SK-N-SH treated with all-trans-retinoic acid at 6 μM for 48 hours (cell line): Measurements from ENCODE around the gene WIPF1.

Experiments
- ATAC-seq: fragments of 200-7000 bp; cut with Tn5 transposase; 3 replicates; pipeline ENCODE4 v1.9.1; 2020; ENCODE audit warnings: mild to moderate bottlenecking, moderate library complexity
- ARNTL ChIP-seq: fragments of 450-650 bp; formaldehyde crosslinking; IDR thresholded peaks from 2 replicates; pipeline ENCODE4 v1.5.0; 2020; ENCODE audit warnings: low read depth, mild to moderate bottlenecking, moderate library complexity, borderline replicate concordance
- BACH2 ChIP-seq: fragments of 250-450 bp; sonication (Bioruptor Pico); IDR thresholded peaks from 2 replicates; pipeline ENCODE4 v1.9.0; 2021; ENCODE audit warnings: mild to moderate bottlenecking, borderline replicate concordance
- CSDC2 ChIP-seq: fragments of 250-450 bp; sonication (Bioruptor Pico); IDR thresholded peaks from 2 replicates; pipeline ENCODE4 v1.5.0; 2020; ENCODE audit warnings: mild to moderate bottlenecking, moderate library complexity
- ESRRG ChIP-seq: fragments of 250-450 bp; sonication (Bioruptor Pico); IDR thresholded peaks from 2 replicates; pipeline ENCODE4 v1.6.1; 2021; ENCODE audit warnings: mild to moderate bottlenecking
- GLIS3 ChIP-seq: fragments of 250-450 bp; sonication (Bioruptor Pico); IDR thresholded peaks from 2 replicates; pipeline ENCODE4 v1.5.0; 2020; ENCODE audit warnings: mild to moderate bottlenecking, moderate library complexity
- ISL1 ChIP-seq: fragments of 250-450 bp; sonication (Bioruptor Pico); IDR thresholded peaks from 2 replicates; pipeline ENCODE4 v2.1.2; 2022; ENCODE audit warnings: mild to moderate bottlenecking, moderate library complexity
- OSR1 ChIP-seq: fragments of 250-450 bp; sonication (Bioruptor Pico); IDR thresholded peaks from 2 replicates; pipeline ENCODE4 v1.8.0; 2022; ENCODE audit warnings: moderate library complexity, mild to moderate bottlenecking, inconsistent platforms
- POU6F1 ChIP-seq: fragments of 250-450 bp; sonication (Bioruptor Pico); IDR thresholded peaks from 2 replicates; pipeline ENCODE4 v1.8.0; 2021; ENCODE audit warnings: low read depth, mild to moderate bottlenecking, moderate library complexity, borderline replicate concordance
- RARB ChIP-seq: fragments of 250-450 bp; sonication (Bioruptor Pico); IDR thresholded peaks from 2 replicates; pipeline ENCODE4 v1.8.0; 2021; ENCODE audit warnings: mild to moderate bottlenecking, moderate library complexity
- SNAI2 ChIP-seq: fragments of 250-450 bp; sonication (Bioruptor Pico); IDR thresholded peaks from 2 replicates; pipeline ENCODE4 v1.5.0; 2020; ENCODE audit warnings: mild to moderate bottlenecking, moderate library complexity
- TCF4 ChIP-seq: fragments of 250-450 bp; sonication (Bioruptor Pico); IDR thresholded peaks from 2 replicates; pipeline ENCODE4 v1.8.0; 2021; ENCODE audit warnings: mild to moderate bottlenecking, moderate library complexity, borderline replicate concordance
- TOX ChIP-seq: fragments of 250-450 bp; sonication (Bioruptor Pico); IDR thresholded peaks from 2 replicates; pipeline ENCODE4 v1.8.0; 2021; ENCODE audit warnings: mild to moderate bottlenecking, moderate library complexity, borderline replicate concordance
- TSHZ2 ChIP-seq: fragments of 250-450 bp; sonication (Bioruptor Pico); IDR thresholded peaks from 2 replicates; pipeline ENCODE4 v1.5.0; 2020; ENCODE audit warnings: mild to moderate bottlenecking, moderate library complexity
- ZC3H10 ChIP-seq: fragments of 250-450 bp; sonication (Bioruptor Pico); IDR thresholded peaks from 2 replicates; pipeline ENCODE4 v1.5.1; 2021; ENCODE audit warnings: mild to moderate bottlenecking, moderate library complexity
- ZFP30 ChIP-seq: fragments of 450-650 bp; formaldehyde crosslinking; IDR thresholded peaks from 2 replicates; pipeline ENCODE4 v1.5.0; 2022; ENCODE audit warnings: mild to moderate bottlenecking, moderate library complexity
- ZNF70 ChIP-seq: fragments of 450-650 bp; formaldehyde crosslinking; IDR thresholded peaks from 2 replicates; pipeline ENCODE4 v1.5.0; 2020; ENCODE audit warnings: mild to moderate bottlenecking, moderate library complexity
- ZNF8 ChIP-seq: fragments of 450-650 bp; formaldehyde crosslinking; IDR thresholded peaks from 2 replicates; pipeline ENCODE4 v1.5.0; 2020; ENCODE audit warnings: mild to moderate bottlenecking, moderate library complexity
- TF ChIP-seq, protein P1 (sequence below): fragments of 250-450 bp; sonication (Bioruptor Pico); IDR thresholded peaks from 2 replicates; pipeline ENCODE4 v1.5.1; 2020; ENCODE audit warnings: low read depth, mild to moderate bottlenecking, moderate library complexity
- TF ChIP-seq, protein P2 (sequence below): fragments of 250-450 bp; sonication (Bioruptor Pico); IDR thresholded peaks from 2 replicates; pipeline ENCODE4 v1.5.1; 2021; ENCODE audit warnings: mild to moderate bottlenecking, moderate library complexity

WIPF1 gene

GRCh38 chr2:174636987-174637386 is 39.4 kb upstream of the WIPF1 start:
- ATAC-seq: peak; percentile 15; the same call in 1 of the 3 replicates
- no peak for TF ChIP-seq POU6F1
- no peak for TF ChIP-seq GLIS3 (CRISPR knock-in tag)
- no peak for TF ChIP-seq ZC3H10 (CRISPR knock-in tag)
- TF ChIP-seq ZFP30: no peak
- no peak for TF ChIP-seq ZNF8 (CRISPR knock-in tag)
- TF ChIP-seq BACH2 (CRISPR knock-in tag): no peak
- no peak for TF ChIP-seq OSR1 (CRISPR knock-in tag)
- TF ChIP-seq, protein P1, sequence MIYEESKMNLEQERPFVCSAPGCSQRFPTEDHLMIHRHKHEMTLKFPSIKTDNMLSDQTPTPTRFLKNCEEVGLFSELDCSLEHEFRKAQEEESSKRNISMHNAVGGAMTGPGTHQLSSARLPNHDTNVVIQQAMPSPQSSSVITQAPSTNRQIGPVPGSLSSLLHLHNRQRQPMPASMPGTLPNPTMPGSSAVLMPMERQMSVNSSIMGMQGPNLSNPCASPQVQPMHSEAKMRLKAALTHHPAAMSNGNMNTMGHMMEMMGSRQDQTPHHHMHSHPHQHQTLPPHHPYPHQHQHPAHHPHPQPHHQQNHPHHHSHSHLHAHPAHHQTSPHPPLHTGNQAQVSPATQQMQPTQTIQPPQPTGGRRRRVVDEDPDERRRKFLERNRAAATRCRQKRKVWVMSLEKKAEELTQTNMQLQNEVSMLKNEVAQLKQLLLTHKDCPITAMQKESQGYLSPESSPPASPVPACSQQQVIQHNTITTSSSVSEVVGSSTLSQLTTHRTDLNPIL (CRISPR knock-in tag): no peak
- no peak for TF ChIP-seq ZNF70 (CRISPR knock-in tag)

DNA sequence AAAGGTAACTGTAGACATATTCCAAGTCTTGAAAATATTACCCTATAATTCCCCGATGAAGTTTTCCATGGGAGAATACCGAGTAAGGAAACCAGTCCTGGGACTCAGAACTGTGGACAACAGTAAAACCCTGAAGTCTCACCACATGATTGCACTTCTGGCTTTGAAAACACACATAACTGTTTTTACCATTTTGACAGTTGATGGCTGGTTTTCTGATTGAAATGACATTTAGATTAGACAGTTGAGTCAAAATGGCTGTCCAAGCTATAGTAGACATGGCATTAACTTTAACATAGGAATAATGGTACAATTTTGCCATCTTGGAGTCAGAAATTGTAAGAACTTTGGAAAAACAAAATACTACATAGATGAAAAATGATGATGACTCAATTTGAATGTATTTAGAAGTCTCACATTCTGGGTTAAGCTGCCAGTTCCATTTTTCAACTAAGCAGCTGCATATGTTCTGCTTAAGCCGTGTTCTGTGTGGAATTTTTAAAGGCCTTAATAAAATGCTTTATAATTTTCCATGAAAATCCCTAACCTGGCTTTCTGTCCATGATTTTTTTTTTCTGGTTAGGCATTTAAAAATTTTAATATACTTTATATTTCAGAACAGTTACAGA is 38.3 kb upstream of the WIPF1 start:
- peak; percentile 76 for ATAC-seq

More for the DNA sequence above, 38.3 kb upstream of the WIPF1 start:
- TF ChIP-seq ARNTL (CRISPR knock-in tag) (no peak), TSHZ2 (CRISPR knock-in tag) (no peak), CSDC2 (no peak), ZFP30 (no peak), SNAI2 (CRISPR knock-in tag) (no peak), GLIS3 (CRISPR knock-in tag) (no peak), OSR1 (CRISPR knock-in tag) (no peak), TOX (CRISPR knock-in tag) (no peak), ESRRG (CRISPR knock-in tag) (no peak), ISL1 (CRISPR knock-in tag) (no peak), POU6F1 (no peak), RARB (no peak), TCF4 (CRISPR knock-in tag) (no peak), BACH2 (CRISPR knock-in tag) (no peak)
- TF ChIP-seq, protein P2, sequence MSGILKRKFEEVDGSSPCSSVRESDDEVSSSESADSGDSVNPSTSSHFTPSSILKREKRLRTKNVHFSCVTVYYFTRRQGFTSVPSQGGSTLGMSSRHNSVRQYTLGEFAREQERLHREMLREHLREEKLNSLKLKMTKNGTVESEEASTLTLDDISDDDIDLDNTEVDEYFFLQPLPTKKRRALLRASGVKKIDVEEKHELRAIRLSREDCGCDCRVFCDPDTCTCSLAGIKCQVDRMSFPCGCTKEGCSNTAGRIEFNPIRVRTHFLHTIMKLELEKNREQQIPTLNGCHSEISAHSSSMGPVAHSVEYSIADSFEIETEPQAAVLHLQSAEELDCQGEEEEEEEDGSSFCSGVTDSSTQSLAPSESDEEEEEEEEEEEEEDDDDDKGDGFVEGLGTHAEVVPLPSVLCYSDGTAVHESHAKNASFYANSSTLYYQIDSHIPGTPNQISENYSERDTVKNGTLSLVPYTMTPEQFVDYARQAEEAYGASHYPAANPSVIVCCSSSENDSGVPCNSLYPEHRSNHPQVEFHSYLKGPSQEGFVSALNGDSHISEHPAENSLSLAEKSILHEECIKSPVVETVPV (CRISPR knock-in tag): no peak
- TF ChIP-seq, protein P1 (CRISPR knock-in tag): no peak
